ENCODE results near the gene FES. TPM values are rescaled to one million over a fixed set of nuclear protein-coding genes. Genes with fewer than 3 reads are reported as not detected.

Gene FES
- total and polyA plus RNA-seq, 2 of the 13 experiments (the other 11 are each of a cell fraction or from before 2014, with no cell fraction given) = 4.0 to 9.5 TPM

- TF ChIP-seq ZNF646 (CRISPR knock-in tag; IDR thresholded peaks at IDR 0.05) = no peak
- peak; percentile 63; the same call in 1 of the 2 replicates for TF ChIP-seq SAP130 (CRISPR knock-in tag; IDR thresholded peaks at IDR 0.05; ENCODE audit: low read depth)
- TF ChIP-seq ZNF670 (CRISPR knock-in tag; IDR thresholded peaks at IDR 0.05; ENCODE audit: borderline replicate concordance) = 0 out of 2 replicates have a peak, but pooled peaks have one; percentile 76
- TF ChIP-seq, protein P1, sequence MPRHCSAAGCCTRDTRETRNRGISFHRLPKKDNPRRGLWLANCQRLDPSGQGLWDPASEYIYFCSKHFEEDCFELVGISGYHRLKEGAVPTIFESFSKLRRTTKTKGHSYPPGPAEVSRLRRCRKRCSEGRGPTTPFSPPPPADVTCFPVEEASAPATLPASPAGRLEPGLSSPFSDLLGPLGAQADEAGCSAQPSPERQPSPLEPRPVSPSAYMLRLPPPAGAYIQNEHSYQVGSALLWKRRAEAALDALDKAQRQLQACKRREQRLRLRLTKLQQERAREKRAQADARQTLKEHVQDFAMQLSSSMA (CRISPR knock-in tag; IDR thresholded peaks at IDR 0.05) = no peak
- TF ChIP-seq FOSL2 (CRISPR knock-in tag; IDR thresholded peaks at IDR 0.05) = no peak
- TF ChIP-seq AGO1 (IDR thresholded peaks at IDR 0.05; ENCODE audit: low read depth, low read length, poor library complexity, severe bottlenecking) = no peak
- TF ChIP-seq ZNF772 (CRISPR knock-in tag; IDR thresholded peaks at IDR 0.05) = no peak; the same call in 1 of the 2 replicates
- no peak for TF ChIP-seq RAD51 (IDR thresholded peaks at IDR 0.05; ENCODE audit: borderline replicate concordance)
- no peak for TF ChIP-seq SAFB2 (CRISPR knock-in tag; IDR thresholded peaks at IDR 0.05; ENCODE audit: borderline replicate concordance, low read depth)
- TF ChIP-seq REST (IDR thresholded peaks at IDR 0.05; ENCODE audit: borderline replicate concordance in 1 of 2, low read depth in 1 of 2, low read length in 2 of 2) = no peak
- TF ChIP-seq IRF2 (CRISPR knock-in tag; IDR thresholded peaks at IDR 0.05) = 0 out of 2 replicates have a peak, but pooled peaks have one; percentile 29
- no peak for TF ChIP-seq MAFK (conservative IDR thresholded peaks at IDR 0.05 in 1 of 2, IDR thresholded peaks at IDR 0.05 in 1 of 2; ENCODE audit: low read length in 2 of 2)
- no peak; the same call in 1 of the 2 replicates for TF ChIP-seq PAXIP1 (CRISPR knock-in tag; conservative IDR thresholded peaks at IDR 0.05)
Measured at GRCh38 chr15:90934256-90934948, 50.1 kb downstream of the FES start (continued).

Data from HepG2 (cell line).